ENCODE data around the gene ANKRD33. TPM values are rescaled to one million over a fixed set of nuclear protein-coding genes. Genes with fewer than 3 reads are reported as not detected.

The ANKRD33 gene
- total and polyA plus RNA-seq, 2 of the 13 experiments (the other 11 are each of a cell fraction or from before 2014, with no cell fraction given) = 0.04 TPM; not detected in 1

GRCh38 chr12:51852404-51853137 is 35.3 kb upstream of the ANKRD33 start (continued):
- TF ChIP-seq, protein P1, sequence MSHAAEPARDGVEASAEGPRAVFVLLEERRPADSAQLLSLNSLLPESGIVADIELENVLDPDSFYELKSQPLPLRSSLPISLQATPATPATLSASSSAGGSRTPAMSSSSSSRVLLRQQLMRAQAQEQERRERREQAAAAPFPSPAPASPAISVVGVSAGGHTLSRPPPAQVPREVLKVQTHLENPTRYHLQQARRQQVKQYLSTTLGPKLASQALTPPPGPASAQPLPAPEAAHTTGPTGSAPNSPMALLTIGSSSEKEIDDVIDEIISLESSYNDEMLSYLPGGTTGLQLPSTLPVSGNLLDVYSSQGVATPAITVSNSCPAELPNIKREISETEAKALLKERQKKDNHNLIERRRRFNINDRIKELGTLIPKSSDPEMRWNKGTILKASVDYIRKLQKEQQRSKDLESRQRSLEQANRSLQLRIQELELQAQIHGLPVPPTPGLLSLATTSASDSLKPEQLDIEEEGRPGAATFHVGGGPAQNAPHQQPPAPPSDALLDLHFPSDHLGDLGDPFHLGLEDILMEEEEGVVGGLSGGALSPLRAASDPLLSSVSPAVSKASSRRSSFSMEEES (CRISPR knock-in tag; IDR thresholded peaks at IDR 0.05) = no peak
- no peak for TF ChIP-seq RFX5 (IDR thresholded peaks at IDR 0.05; ENCODE audit: low read depth, low read length)
- TF ChIP-seq ZNF564 (CRISPR knock-in tag; IDR thresholded peaks at IDR 0.05) = no peak

GRCh38 chr12:51855586-51856428 is 32.1 kb upstream of the ANKRD33 start:
- Histone ChIP-seq H3K4me1 (ENCODE audit: insufficient read depth, low read length) (peaks cover 20% of the 10 kb centered on the region), H4K20me1 (ENCODE audit: insufficient read depth, low read length) (no peaks in the 10 kb centered on the region), H3K4me2 (ENCODE audit: low read depth, low read length) (peak overlapping the region; percentile 91), H3K4me3 (replicated peaks in 1 of 3; ENCODE audit: insufficient read depth in 1 of 3, low read depth in 2 of 3, low read length in 3 of 3) (peak overlapping the region; percentile 57 to 73 (median 67)), H2AFZ (ENCODE audit: low read length) (no peak overlapping the region), H3K27ac (ENCODE audit: extremely low read length, insufficient read depth, low read length) (no peak overlapping the region), H3K27me3 (ENCODE audit: control insufficient read depth in 1 of 2, insufficient read depth in 2 of 2, low read length in 2 of 2) (no peaks in the 10 kb centered on the region; a peak in 1 of 5 replicates), H3K9ac (ENCODE audit: insufficient read depth, low read depth, low read length) (0 out of 2 replicates have a peak overlapping the region, but pooled peaks have one; percentile 1), H3K79me2 (ENCODE audit: insufficient read depth, low read length) (no peaks in the 10 kb centered on the region), H3K36me3 (replicated peaks in 1 of 2; ENCODE audit: control insufficient read depth in 1 of 2, insufficient read depth in 2 of 2, low read length in 2 of 2) (no peaks in the 10 kb centered on the region), H3K9me3 (ENCODE audit: low read length) (no peaks in the 10 kb centered on the region)
- FAIRE-seq (peak; percentile 71), DNase-seq (ENCODE audit: low spot score) (peak; percentile 58), ATAC-seq (peak; percentile 91)
- in situ Hi-C loops (cut with HindIII; ENCODE audit: extremely low pct_ligation_motif_present, low pct_unique_long_range_greater_than_20kb) (no loop called here), intact Hi-C loops (cut with micrococcal nuclease; ENCODE audit: unreplicated experiment) (no loop called here)
- 4% methylated on average over 9 of the region's 21 CpGs for WGBS (ENCODE audit: low lambda C conversion rate)
- CTCF ChIA-PET (ENCODE audit: low intra/inter-chr PET ratio, low total read pairs) = no interaction called here
- POLR2A ChIA-PET = interaction anchor here (0.8 kb wide), 2 partner anchors 9 to 11 kb away, joined by 3 read pairs; no protein-coding TSS in a partner anchor
- no TSS peak for BruUV-seq (replicated peaks)
- no peak for TF ChIP-seq SOX13 (IDR thresholded peaks at IDR 0.05)
- TF ChIP-seq SOX13 (CRISPR knock-in tag; conservative IDR thresholded peaks at IDR 0.05 in 1 of 2, IDR thresholded peaks at IDR 0.05 in 1 of 2) = peak in 1 of 2 experiments; percentile 50; a peak in 2 of 4 replicates
- TF ChIP-seq, protein P2, sequence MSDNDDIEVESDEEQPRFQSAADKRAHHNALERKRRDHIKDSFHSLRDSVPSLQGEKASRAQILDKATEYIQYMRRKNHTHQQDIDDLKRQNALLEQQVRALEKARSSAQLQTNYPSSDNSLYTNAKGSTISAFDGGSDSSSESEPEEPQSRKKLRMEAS (IDR thresholded peaks at IDR 0.05) = 0 out of 2 replicates have a peak, but pooled peaks have one; percentile 12
- TF ChIP-seq ZNF687 (CRISPR knock-in tag; IDR thresholded peaks at IDR 0.05) = peak; percentile 42; the same call in 1 of the 2 replicates
- TF ChIP-seq ZNF414 (CRISPR knock-in tag; IDR thresholded peaks at IDR 0.05) = no peak
- TF ChIP-seq EP300 (IDR thresholded peaks at IDR 0.05; ENCODE audit: low read depth in 2 of 2, low read length in 2 of 2) = peak in 1 of 2 experiments; percentile 16; a peak in 1 of 4 replicates
- TF ChIP-seq EP300 (CRISPR knock-in tag; IDR thresholded peaks at IDR 0.05; ENCODE audit: borderline replicate concordance) = no peak
- 0 out of 2 replicates have a peak, but pooled peaks have one; percentile 35 for TF ChIP-seq ZNF891 (CRISPR knock-in tag; IDR thresholded peaks at IDR 0.05)
- no peak for TF ChIP-seq ZBTB38 (CRISPR knock-in tag; IDR thresholded peaks at IDR 0.05)
- TF ChIP-seq CEBPG (CRISPR knock-in tag; IDR thresholded peaks at IDR 0.05) = 0 out of 2 replicates have a peak, but pooled peaks have one; percentile 18
- TF ChIP-seq ZNF850 (CRISPR knock-in tag; conservative IDR thresholded peaks at IDR 0.05) = no peak
